Psoas muscle (tissue), 8 donors: Measurements from ENCODE around the gene PRR36. TPM values are rescaled to one million over a fixed set of nuclear protein-coding genes. Genes with fewer than 3 reads are reported as not detected.

Source experiments
- ATAC-seq, 4 donors: fragments of 200-7000 bp; cut with Tn5 transposase; one replicate each; pipeline ENCODE4 v1.9.1; 2020; ENCODE audit warnings: moderate library complexity in 3 of 4, mild to moderate bottlenecking in 2 of 4
- DNase-seq, 2 donors: peaks; one replicate each; pipeline ENCODE4 v3.0.0-alpha.2; 2020
- H3K27ac ChIP-seq: fragments of 200-600 bp; one replicate; pipeline ENCODE4 v1.8.0; 2022
- H3K27me3 ChIP-seq, 3 donors: fragments of 200-600 bp in 1 of 3; one replicate each; pipeline versions ENCODE4 v1.6.1 to v1.8.0; 2013 to 2022; ENCODE audit warnings: low read length in 2 of 3, mild to moderate bottlenecking in 2 of 3, moderate library complexity in 1 of 3; ENCODE audit not compliant: insufficient read depth in 3 of 3
- H3K36me3 ChIP-seq, 2 donors: fragments of 200-600 bp in 1 of 2; one replicate each; pipeline versions ENCODE4 v1.6.1 to v1.8.0; 2013 to 2022; ENCODE audit warnings: low read depth in 1 of 2, mild to moderate bottlenecking in 1 of 2, moderate library complexity in 1 of 2; ENCODE audit not compliant: insufficient read depth in 1 of 2
- H3K4me1 ChIP-seq: fragments of 200-600 bp; one replicate; pipeline ENCODE4 v1.8.0; 2022
- H3K4me3 ChIP-seq: fragments of 200-600 bp; one replicate; pipeline ENCODE4 v1.8.0; 2022; ENCODE audit warnings: mild to moderate bottlenecking
- H3K9me3 ChIP-seq: fragments of 200-600 bp; one replicate; pipeline ENCODE4 v1.8.0; 2022
- CTCF ChIP-seq: fragments of 200-600 bp; IDR thresholded peaks from one replicate; pipeline ENCODE4 v1.8.0; 2022; ENCODE audit warnings: antibody characterized with exemption
- WGBS, 3 donors: extraction: QIAGEN DNeasy Blood & Tissue Kit; methylation state at CpG; one replicate each; pipeline versions ENCODE4 v1.1.6 to v1.1.7; 2013; 5-methylcytosine and 5-hydroxymethylcytosine counted together
- intact Hi-C, 2 donors: fragments of 100-400 bp; cut with DNase I; formaldehyde crosslinking; loops; one replicate each; pipeline versions ENCODE4 v1.11.0 to v1.14.2; 2022
- polyA plus RNA-seq, 3 donors: library from polyadenylated mRNA; stranded (reverse); fragments of 200-250 nt; gene quantifications; one replicate each; pipeline ENCODE4 v1.2.3, GENCODE V29; 2013
- total RNA-seq, 4 donors: library from RNA; stranded (reverse); fragmentation: NEBNext Ultra II Directional in 2 of 4; extraction: Animal tissue kit (Norgen Biotek cat#: 25700) in 2 of 4; gene quantifications; one replicate each; pipeline versions ENCODE4 v1.2.1 to v1.2.4, GENCODE V29; 2021 to 2023
- donor health status: healthy with polysubstance abuse.
- donor health status: DM: no; HTN: no; CAD: no; lungs with moderate emphysema.
- donor health status: Bipolar disorder and iron deficiency.
- donor health status: healthy.
- donor health status: DM: yes; HTN: yes; CAD: no.
- donor health status: DM: no; HTN: no; CAD: no.
- donor health status: DM: no; HTN: no; CAD: no.
- donor health status: DM: yes; HTN: yes; CAD: no.

Gene PRR36
- total and polyA plus RNA-seq, 7 donors, result not detected

- Histone ChIP-seq H3K4me1 (peaks cover 4% of the 10 kb centered on the region), H3K36me3 (no peaks in the 10 kb centered on the region), H3K27me3 (no peaks in the 10 kb centered on the region), H3K9me3 (no peaks in the 10 kb centered on the region), H3K4me3 (no peak overlapping the region), H3K27ac (no peak overlapping the region)
- DNase-seq (no peak), ATAC-seq (no peak)
- WGBS, 3 donors, result 91 to 94% (median 92%) methylated on average over 23 of the region's 23 CpGs
- no peak for TF ChIP-seq CTCF
- intact Hi-C loops, result no loop called here
Observed at GRCh38 chr19:7847664-7848063, 26.5 kb downstream of the PRR36 start.

- intact Hi-C loops, result no loop called here
- WGBS, 3 donors, result 78 to 85% (median 79%) methylated on average over 16 to 19 of the region's 19 CpGs
- DNase-seq, result no peak
- no peak for TF ChIP-seq CTCF
- no peak overlapping the region for H3K4me3 ChIP-seq
- no peak for ATAC-seq
- H3K27ac ChIP-seq, result no peak overlapping the region
- no peaks in the 10 kb centered on the region for H3K9me3 ChIP-seq
- H3K36me3 ChIP-seq, result no peaks in the 10 kb centered on the region
- H3K27me3 ChIP-seq, result no peaks in the 10 kb centered on the region
- H3K4me1 ChIP-seq, result peaks cover 4% of the 10 kb centered on the region
Observed at GRCh38 chr19:7846155-7846646, 28.0 kb downstream of the PRR36 start.

GRCh38 chr19:7845390-7846154 lies 28.6 kb downstream of the PRR36 start:
- H3K36me3 ChIP-seq, result no peaks in the 10 kb centered on the region
- WGBS, 3 donors, result 85 to 88% (median 86%) methylated on average over 19 to 20 of the region's 20 CpGs
- H3K4me1 ChIP-seq, result peaks cover 4% of the 10 kb centered on the region
- H3K27me3 ChIP-seq, result no peaks in the 10 kb centered on the region
- H3K27ac ChIP-seq, result no peak overlapping the region
- DNase-seq (no peak), ATAC-seq (no peak)
- intact Hi-C loops, result no loop called here
- TF ChIP-seq CTCF, result no peak
- H3K9me3 ChIP-seq, result no peaks in the 10 kb centered on the region
- H3K4me3 ChIP-seq, result no peak overlapping the region

GRCh38 chr19:7844951-7845350 lies 29.2 kb downstream of the PRR36 start:
- H3K27ac ChIP-seq, result no peak overlapping the region
- H3K9me3 ChIP-seq, result no peaks in the 10 kb centered on the region
- DNase-seq, result no peak
- no peaks in the 10 kb centered on the region for H3K36me3 ChIP-seq
- H3K4me1 ChIP-seq, result no peaks in the 10 kb centered on the region
- intact Hi-C loops, result no loop called here
- ATAC-seq, result no peak
- no peaks in the 10 kb centered on the region for H3K27me3 ChIP-seq
- no peak overlapping the region for H3K4me3 ChIP-seq
- no peak for TF ChIP-seq CTCF
- 83 to 86% (median 84%) methylated on average over 10 of the region's 10 CpGs for WGBS, 3 donors

- H3K9me3 ChIP-seq, result no peaks in the 10 kb centered on the region
- ATAC-seq, result no peak
- H3K4me1 ChIP-seq, result no peaks in the 10 kb centered on the region
- no peaks in the 10 kb centered on the region for H3K27me3 ChIP-seq
- no peak overlapping the region for H3K4me3 ChIP-seq
- no peak for TF ChIP-seq CTCF
- no peak for DNase-seq
- intact Hi-C loops, result no loop called here
- H3K27ac ChIP-seq, result no peak overlapping the region
- no peaks in the 10 kb centered on the region for H3K36me3 ChIP-seq
- 79 to 89% (median 87%) methylated on average over 5 of the region's 5 CpGs for WGBS, 3 donors
Observed at GRCh38 chr19:7844405-7844804, 29.8 kb downstream of the PRR36 start.
